OCI-LY1 (cell line): ENCODE measurements around the gene ANKUB1.

Source experiments
- CTCF ChIP-seq: fragments of 200-600 bp; sonication (generic), shearing (Covaris generic); IDR thresholded peaks from 2 replicates; pipeline ENCODE4 v1.5.1; 2017; ENCODE audit warnings: mild to moderate bottlenecking, antibody characterized with exemption, low read length, moderate library complexity, mixed read lengths
- EZH2 ChIP-seq: fragments of 200-600 bp; sonication (generic), shearing (Covaris generic); IDR thresholded peaks from 2 replicates; pipeline ENCODE4 v1.8.0; 2017; ENCODE audit warnings: borderline replicate concordance, mixed run types, mild to moderate bottlenecking, antibody characterized with exemption, low read length, moderate library complexity, mixed read lengths

GRCh38 chr3:149752051-149752787 is 40.1 kb downstream of the ANKUB1 start, which contains the start of gene COMMD2:
- TF ChIP-seq CTCF (peak; percentile 67), EZH2 (no peak)
